Stimulated activated naive CD4-positive, alpha-beta T cell treated with Interleukin-2 at 50 U/mL for 16 hours (primary cell): ENCODE measurements around the gene ACRV1.

Experiments
- DNase-seq: peaks from one replicate; lab custom pipeline; 2025; lab: John Stamatoyannopoulos, UW

The ACRV1 gene

GRCh38 chr11:125649465-125650166, 31.0 kb downstream of the ACRV1 start:
- no peak for DNase-seq

- no peak for DNase-seq
Measured at GRCh38 chr11:125645871-125646270, 34.8 kb downstream of the ACRV1 start.

- no peak for DNase-seq
Measured at GRCh38 chr11:125638315-125638714, 42.3 kb downstream of the ACRV1 start.

- no peak for DNase-seq
Measured at GRCh38 chr11:125637840-125638239, 42.8 kb downstream of the ACRV1 start.

DNA sequence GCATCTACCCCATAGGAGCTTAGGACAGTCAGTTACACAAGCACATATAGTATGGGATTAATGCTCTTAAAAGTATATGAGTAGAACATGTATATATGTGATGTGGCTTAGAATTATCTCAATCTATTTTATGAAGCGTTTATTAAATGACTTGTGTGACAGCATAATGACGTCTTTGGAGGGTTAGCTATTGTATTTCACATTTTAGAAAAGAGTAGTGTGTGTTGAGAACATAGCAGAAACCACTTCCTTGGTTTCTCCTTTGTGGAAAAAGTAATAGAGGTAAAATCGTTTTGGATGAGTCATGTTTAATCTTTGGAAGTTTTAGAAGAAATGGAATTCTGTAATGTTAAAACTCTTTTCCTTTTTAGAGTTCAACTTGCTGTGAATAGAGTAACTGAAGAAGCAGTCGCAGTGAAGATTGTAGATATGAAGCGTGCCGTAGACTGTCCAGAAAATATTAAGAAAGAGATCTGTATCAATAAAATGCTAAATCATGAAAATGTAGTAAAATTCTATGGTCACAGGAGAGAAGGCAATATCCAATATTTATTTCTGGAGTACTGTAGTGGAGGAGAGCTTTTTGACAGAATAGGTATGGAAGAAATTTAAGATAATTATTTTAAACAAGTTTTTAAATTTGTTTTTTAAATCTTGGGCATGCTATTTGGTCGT, 53.3 kb downstream of the ACRV1 start:
- DNase-seq, result no peak

DNA sequence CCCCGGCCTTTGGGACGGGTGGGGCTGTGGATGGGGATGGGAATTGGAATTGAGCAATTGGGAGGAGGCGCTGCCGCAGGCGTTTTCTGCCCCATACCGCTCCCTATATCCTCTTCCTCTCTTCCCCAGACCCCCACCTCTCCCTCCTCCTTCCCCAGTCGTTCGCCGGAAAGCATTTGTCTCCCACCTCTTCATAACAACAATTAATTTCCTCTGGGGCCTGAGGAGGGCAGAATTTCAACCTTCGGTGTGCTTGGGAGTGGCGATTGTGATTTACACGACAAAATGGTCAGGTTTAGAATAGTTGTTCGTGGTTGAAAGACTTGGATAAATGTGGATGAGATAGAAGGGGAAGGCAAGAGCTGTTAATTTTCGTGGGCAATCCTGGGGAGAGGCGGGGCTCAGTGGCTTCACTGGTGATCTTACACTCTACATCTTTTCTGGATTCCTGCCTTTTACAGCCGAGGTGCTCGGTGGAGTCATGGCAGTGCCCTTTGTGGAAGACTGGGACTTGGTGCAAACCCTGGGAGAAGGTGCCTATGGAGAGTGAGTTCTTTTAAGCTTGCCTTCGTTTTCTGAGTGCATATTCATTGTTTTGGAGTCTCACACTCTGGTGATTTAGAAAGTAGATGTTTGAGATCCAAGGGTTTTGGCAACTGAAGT, 54.2 kb downstream of the ACRV1 start:
- DNase-seq, result peak; percentile 14

DNA sequence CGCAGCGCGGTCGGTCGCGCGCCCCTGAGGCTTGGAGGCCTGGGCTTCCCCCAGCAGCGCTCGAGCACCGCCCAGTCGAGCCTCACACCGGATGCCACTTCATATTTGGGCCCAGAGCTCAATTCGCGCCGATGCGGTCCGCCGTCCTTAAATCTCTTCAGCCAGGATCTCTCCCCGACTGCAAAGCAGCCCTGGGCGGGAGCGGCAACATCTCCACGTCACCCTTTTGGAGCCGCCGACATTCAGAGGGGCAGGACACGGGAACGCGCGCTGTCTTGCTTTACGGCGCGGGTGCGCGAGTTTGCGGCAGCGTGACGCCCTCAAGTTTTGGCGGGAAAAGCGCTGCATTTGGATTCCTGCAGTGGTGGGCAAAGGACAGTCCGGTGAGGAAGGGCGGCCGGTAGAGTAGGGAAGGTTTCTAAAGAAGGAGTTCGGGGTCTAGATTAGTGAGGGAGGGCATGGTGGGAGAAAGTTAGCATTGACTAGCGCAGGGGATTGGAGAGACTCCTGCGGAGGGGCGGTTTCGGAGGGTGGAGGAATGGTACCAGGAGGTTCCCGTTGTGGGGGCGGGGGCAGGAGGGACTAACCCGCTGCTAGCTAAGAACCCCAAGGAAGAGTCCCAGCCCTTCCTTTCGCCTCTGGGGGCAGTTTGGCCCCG, 54.9 kb downstream of the ACRV1 start:
- peak; percentile 86 for DNase-seq

DNA sequence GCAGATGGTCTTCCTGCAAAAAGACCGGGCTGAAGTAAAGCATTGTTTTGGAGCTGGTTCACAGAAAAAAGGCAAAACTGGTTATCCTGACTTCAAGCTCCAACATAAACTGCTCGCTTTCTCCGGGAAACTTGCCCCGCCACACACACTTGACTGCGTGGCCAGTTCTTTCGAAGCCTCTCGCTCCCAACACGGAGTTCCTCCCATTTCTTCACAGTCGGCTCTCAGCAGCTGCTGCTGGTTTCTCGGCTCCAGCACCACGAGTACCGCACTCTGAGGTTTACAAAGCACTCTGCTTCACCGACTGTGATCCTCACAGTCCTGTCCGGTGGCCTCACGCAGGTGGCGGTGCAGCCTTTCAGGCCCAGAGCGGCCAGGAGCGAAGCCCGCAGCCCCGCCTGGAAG, 55.4 kb downstream of the ACRV1 start:
- no peak for DNase-seq

DNA sequence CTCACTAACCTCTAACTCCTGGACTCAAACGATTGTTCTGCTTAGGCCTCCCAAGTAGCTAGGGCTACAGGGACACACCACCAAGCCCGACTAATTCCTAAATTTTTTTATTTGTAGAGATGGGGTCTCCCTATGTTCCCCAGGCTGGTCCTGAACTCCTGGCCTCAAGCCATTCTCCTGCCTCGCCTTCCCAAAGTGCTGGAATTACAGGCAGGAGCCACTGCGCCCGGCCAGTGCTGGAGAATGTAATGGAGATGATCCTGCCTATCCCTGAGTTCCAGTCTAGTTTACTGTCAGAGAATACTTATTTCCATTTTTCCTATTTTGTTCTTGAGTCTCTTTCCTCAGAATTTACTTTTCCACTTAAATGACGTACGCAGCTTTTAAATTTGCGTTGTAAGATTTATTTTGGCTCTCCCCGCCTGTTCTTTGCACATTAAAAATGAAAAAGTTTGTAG, 55.9 kb downstream of the ACRV1 start, which contains the start of gene CHEK1:
CHEK1 (plus strand) TSS at position 408 of the 458 bp plus-strand sequence. CDS start 1,606 bp downstream, outside the sequence.
- DNase-seq, result no peak

- DNase-seq, result no peak
Measured at GRCh38 chr11:125623064-125623463, 57.6 kb downstream of the ACRV1 start.

DNA sequence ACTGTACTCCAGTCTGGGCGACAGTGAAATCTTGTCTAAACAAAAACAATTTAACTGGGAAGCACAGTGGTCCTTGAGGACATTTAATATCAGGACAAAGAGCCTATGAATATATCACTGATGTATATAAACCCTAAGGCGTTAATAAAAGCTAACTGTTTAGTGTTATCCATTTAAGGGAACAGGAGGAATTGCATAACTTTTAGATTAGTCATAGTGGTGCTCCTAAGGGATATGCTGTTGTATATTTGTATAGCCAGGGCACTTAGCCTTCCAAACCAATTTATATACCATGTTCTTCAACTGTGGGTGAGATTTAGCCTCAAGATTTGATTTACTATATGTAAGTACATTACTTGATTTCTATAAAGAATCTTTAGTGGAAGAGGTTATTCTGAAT, 58.7 kb downstream of the ACRV1 start:
- no peak for DNase-seq
